Hepatocyte (in vitro differentiated cells): ENCODE results near the gene NKAPD1.

Experiments used
- CTCF ChIP-seq: fragments of 200-600 bp; sonication (generic); IDR thresholded peaks from 2 replicates; pipeline ENCODE4 v1.5.1; 2016; ENCODE audit warnings: antibody characterized with exemption, mild to moderate bottlenecking; ENCODE audit not compliant: poor library complexity
- EZH2 ChIP-seq: fragments of 200-600 bp; sonication (generic); IDR thresholded peaks from 2 replicates; pipeline ENCODE4 v1.6.1; 2016; ENCODE audit warnings: antibody characterized with exemption, mild to moderate bottlenecking, borderline replicate concordance

DNA sequence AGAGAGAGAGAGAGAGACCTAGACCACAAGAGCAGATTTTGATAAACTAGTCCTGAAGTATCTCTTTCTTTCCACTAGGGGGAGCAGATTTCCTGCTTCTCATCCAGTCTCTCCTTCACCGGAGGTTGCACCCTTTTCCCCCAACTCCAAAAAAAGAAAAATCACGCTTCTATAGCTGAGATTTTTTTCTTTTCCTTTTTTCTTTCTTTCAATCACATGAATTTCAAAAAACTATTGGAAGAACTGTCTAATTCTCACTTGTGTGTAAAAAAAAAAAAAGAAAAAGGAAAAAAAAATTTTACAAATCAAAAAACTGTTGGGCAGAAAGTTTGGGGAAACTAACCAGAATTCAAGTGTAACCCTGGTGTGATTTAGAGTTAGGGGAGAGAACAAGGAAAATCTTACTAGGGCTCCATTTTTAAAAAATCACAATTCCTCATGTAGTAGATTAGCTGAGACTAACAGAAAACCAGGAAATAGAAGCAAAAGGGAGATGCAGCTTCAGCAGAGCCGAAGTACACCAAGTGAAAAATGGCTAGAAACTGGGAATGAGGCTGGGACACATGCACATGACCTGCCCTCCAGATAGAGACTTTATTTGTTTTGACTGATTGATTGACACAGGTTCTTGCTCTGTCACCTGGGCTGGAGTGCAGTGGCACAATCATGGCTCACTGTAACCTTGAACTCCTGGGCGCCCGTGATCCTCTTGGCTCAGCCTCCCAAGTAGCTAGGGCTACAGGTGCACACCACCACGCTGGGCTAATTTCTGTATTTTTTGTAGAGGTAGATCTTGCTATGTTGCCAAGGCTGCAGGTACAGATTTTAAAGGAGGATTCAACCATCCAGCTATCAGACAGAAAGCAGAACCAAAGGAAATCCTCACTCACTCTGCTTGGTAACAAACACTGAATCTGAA, 39.7 kb downstream of the NKAPD1 start:
- TF ChIP-seq CTCF = peak; percentile 74
- no peak for TF ChIP-seq EZH2
